Measurements from ENCODE around the gene ALG12. TPM values are rescaled to one million over a fixed set of nuclear protein-coding genes. Genes with fewer than 3 reads are reported as not detected.
A peak's percentile ranks its signal among the peaks of the same experiment; 100 is the strongest.

ALG12 gene
- total RNA-seq, 3 donors from 2014 or later (not counting 1 experiment from before 2014, with no cell fraction given), result 17.2 to 22.7 (median 19.2) TPM

GRCh38 chr22:49879871-49880270 is 38.4 kb downstream of the ALG12 start:
- TF ChIP-seq, protein P1, sequence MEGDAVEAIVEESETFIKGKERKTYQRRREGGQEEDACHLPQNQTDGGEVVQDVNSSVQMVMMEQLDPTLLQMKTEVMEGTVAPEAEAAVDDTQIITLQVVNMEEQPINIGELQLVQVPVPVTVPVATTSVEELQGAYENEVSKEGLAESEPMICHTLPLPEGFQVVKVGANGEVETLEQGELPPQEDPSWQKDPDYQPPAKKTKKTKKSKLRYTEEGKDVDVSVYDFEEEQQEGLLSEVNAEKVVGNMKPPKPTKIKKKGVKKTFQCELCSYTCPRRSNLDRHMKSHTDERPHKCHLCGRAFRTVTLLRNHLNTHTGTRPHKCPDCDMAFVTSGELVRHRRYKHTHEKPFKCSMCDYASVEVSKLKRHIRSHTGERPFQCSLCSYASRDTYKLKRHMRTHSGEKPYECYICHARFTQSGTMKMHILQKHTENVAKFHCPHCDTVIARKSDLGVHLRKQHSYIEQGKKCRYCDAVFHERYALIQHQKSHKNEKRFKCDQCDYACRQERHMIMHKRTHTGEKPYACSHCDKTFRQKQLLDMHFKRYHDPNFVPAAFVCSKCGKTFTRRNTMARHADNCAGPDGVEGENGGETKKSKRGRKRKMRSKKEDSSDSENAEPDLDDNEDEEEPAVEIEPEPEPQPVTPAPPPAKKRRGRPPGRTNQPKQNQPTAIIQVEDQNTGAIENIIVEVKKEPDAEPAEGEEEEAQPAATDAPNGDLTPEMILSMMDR (IDR thresholded peaks at IDR 0.05), result no peak
- peak overlapping the region; percentile 13 for H3K27ac ChIP-seq (ENCODE audit: low read length)
- peaks cover 11% of the 10 kb centered on the region for H3K36me3 ChIP-seq (ENCODE audit: control insufficient read depth, insufficient read depth, low read length)
- no peak for DNase-seq
- Mint-ChIP-seq H3K4me3 (peak overlapping the region; percentile 63), H3K4me1 (peaks cover 18 to 42% of the 10 kb centered on the region in 2 donors), H3K36me3 (no peaks in the 10 kb centered on the region), H3K27me3 (ENCODE audit: low read depth in 2 of 2) (no peaks in the 10 kb centered on the region), H3K27ac (peak overlapping the region; percentile 65 to 75), H3K9me3 (no peaks in the 10 kb centered on the region)
- ATAC-seq, result no peak
- H3K4me1 ChIP-seq (ENCODE audit: control insufficient read depth, insufficient read depth, low read length), result peaks cover 17% of the 10 kb centered on the region
- H3K9me3 ChIP-seq (ENCODE audit: control insufficient read depth, insufficient read depth, low read length), result no peaks in the 10 kb centered on the region
- intact Hi-C loops (cut with micrococcal nuclease), result no loop called here
- WGBS (ENCODE audit: insufficient coverage), result 92% methylated on average over 9 of the region's 9 CpGs
- no peaks in the 10 kb centered on the region for H3K27me3 ChIP-seq (ENCODE audit: control insufficient read depth, insufficient read depth, low read length)
- H3K4me3 ChIP-seq (ENCODE audit: low read length), result no peak overlapping the region

GRCh38 chr22:49878206-49878605 is 40.0 kb downstream of the ALG12 start:
- H3K4me1 ChIP-seq (ENCODE audit: control insufficient read depth, insufficient read depth, low read length), result peaks cover 21% of the 10 kb centered on the region
- peaks cover 27 to 41% of the 10 kb centered on the region in 2 donors for H3K4me1 Mint-ChIP-seq
- intact Hi-C loops (cut with micrococcal nuclease), result no loop called here
- 91% methylated on average over 8 of the region's 8 CpGs for WGBS (ENCODE audit: insufficient coverage)
- no peaks in the 10 kb centered on the region for H3K27me3 ChIP-seq (ENCODE audit: control insufficient read depth, insufficient read depth, low read length)
- TF ChIP-seq, protein P1 (IDR thresholded peaks at IDR 0.05), result no peak
- H3K27me3 Mint-ChIP-seq (ENCODE audit: low read depth in 2 of 2), result no peaks in the 10 kb centered on the region
- DNase-seq, result no peak
- H3K36me3 Mint-ChIP-seq, result no peaks in the 10 kb centered on the region
- no peak overlapping the region for H3K27ac ChIP-seq (ENCODE audit: low read length)
- no peaks in the 10 kb centered on the region for H3K36me3 ChIP-seq (ENCODE audit: control insufficient read depth, insufficient read depth, low read length)
- H3K4me3 ChIP-seq (ENCODE audit: low read length), result no peak overlapping the region
- H3K4me3 Mint-ChIP-seq, result no peak overlapping the region
- no peak for ATAC-seq
- H3K9me3 Mint-ChIP-seq, result no peaks in the 10 kb centered on the region
- no peak overlapping the region for H3K27ac Mint-ChIP-seq
- H3K9me3 ChIP-seq (ENCODE audit: control insufficient read depth, insufficient read depth, low read length), result no peaks in the 10 kb centered on the region

GRCh38 chr22:49877642-49878041 is 40.6 kb downstream of the ALG12 start:
- no peaks in the 10 kb centered on the region for H3K27me3 Mint-ChIP-seq (ENCODE audit: low read depth in 2 of 2)
- no peak overlapping the region for H3K27ac Mint-ChIP-seq
- no peaks in the 10 kb centered on the region for H3K9me3 Mint-ChIP-seq
- DNase-seq (no peak), ATAC-seq (no peak)
- H3K4me1 ChIP-seq (ENCODE audit: control insufficient read depth, insufficient read depth, low read length), result peaks cover 24% of the 10 kb centered on the region
- H3K36me3 Mint-ChIP-seq, result no peaks in the 10 kb centered on the region
- no peak overlapping the region for H3K27ac ChIP-seq (ENCODE audit: low read length)
- H3K4me1 Mint-ChIP-seq, result peaks cover 26 to 38% of the 10 kb centered on the region in 2 donors
- no peaks in the 10 kb centered on the region for H3K36me3 ChIP-seq (ENCODE audit: control insufficient read depth, insufficient read depth, low read length)
- H3K4me3 ChIP-seq (ENCODE audit: low read length), result no peak overlapping the region
- no peak overlapping the region for H3K4me3 Mint-ChIP-seq
- no peaks in the 10 kb centered on the region for H3K9me3 ChIP-seq (ENCODE audit: control insufficient read depth, insufficient read depth, low read length)
- H3K27me3 ChIP-seq (ENCODE audit: control insufficient read depth, insufficient read depth, low read length), result no peaks in the 10 kb centered on the region
- intact Hi-C loops (cut with micrococcal nuclease), result no loop called here
- TF ChIP-seq, protein P1 (IDR thresholded peaks at IDR 0.05), result no peak
- WGBS (ENCODE audit: insufficient coverage), result 100% methylated on average over 7 of the region's 7 CpGs

- peaks cover 39 to 42% of the 10 kb centered on the region in 2 donors for H3K4me1 Mint-ChIP-seq
- H3K27me3 Mint-ChIP-seq (ENCODE audit: low read depth in 2 of 2), result no peaks in the 10 kb centered on the region
- Histone ChIP-seq H3K27ac (ENCODE audit: low read length) (no peak overlapping the region), H3K4me1 (ENCODE audit: control insufficient read depth, insufficient read depth, low read length) (peaks cover 37% of the 10 kb centered on the region), H3K36me3 (ENCODE audit: control insufficient read depth, insufficient read depth, low read length) (no peaks in the 10 kb centered on the region), H3K4me3 (ENCODE audit: low read length) (no peak overlapping the region), H3K9me3 (ENCODE audit: control insufficient read depth, insufficient read depth, low read length) (peaks cover 4% of the 10 kb centered on the region), H3K27me3 (ENCODE audit: control insufficient read depth, insufficient read depth, low read length) (no peaks in the 10 kb centered on the region)
- peaks cover 0 to 2% of the 10 kb centered on the region in 2 donors for H3K9me3 Mint-ChIP-seq
- H3K27ac Mint-ChIP-seq, result peak overlapping the region in 1 of 2 donors; percentile 5
- ATAC-seq (no peak), DNase-seq (no peak)
- TF ChIP-seq, protein P1 (IDR thresholded peaks at IDR 0.05), result no peak
- H3K36me3 Mint-ChIP-seq, result no peaks in the 10 kb centered on the region
- 82% methylated on average over 11 of the region's 16 CpGs for WGBS (ENCODE audit: insufficient coverage)
- H3K4me3 Mint-ChIP-seq, result no peak overlapping the region
- intact Hi-C loops (cut with micrococcal nuclease), result no loop called here
Measured at GRCh38 chr22:49873228-49873940, 44.9 kb downstream of the ALG12 start.
